NCI-H82 (cell line): Measurements from ENCODE around the gene UBE4A.

Experiments
- DNase-seq: peaks from one replicate; lab custom pipeline; 2025; lab: John Stamatoyannopoulos, UW

UBE4A gene

GRCh38 chr11:118342503-118343161, 16.8 kb upstream of the UBE4A start, which contains the start of gene CD3D:
Gene CD3D (minus strand): TSS chr11:118342705. CDS start chr11:118342607, 98 bp downstream.
- no peak for DNase-seq

GRCh38 chr11:118343248-118343647, 16.2 kb upstream of the UBE4A start:
- DNase-seq = no peak

GRCh38 chr11:118343981-118344515, 15.4 kb upstream of the UBE4A start, which contains the start of gene CD3G:
Gene CD3G (plus strand): TSS chr11:118344344. CDS start chr11:118344424, 80 bp downstream.
- no peak for DNase-seq

- DNase-seq = no peak
These were observed 9.9 kb upstream of the UBE4A start for GRCh38 chr11:118349475-118349874.

- peak; percentile 5 for DNase-seq
These were observed 6.2 kb upstream of the UBE4A start for GRCh38 chr11:118353084-118353710.

GRCh38 chr11:118358071-118358470, 1.3 kb upstream of the UBE4A start:
- no peak for DNase-seq

- DNase-seq = no peak
These were observed 5.7 kb downstream of the UBE4A start for GRCh38 chr11:118364956-118365615.

GRCh38 chr11:118366287-118366686, 6.9 kb downstream of the UBE4A start:
- no peak for DNase-seq

GRCh38 chr11:118370774-118371173, 11.4 kb downstream of the UBE4A start:
- no peak for DNase-seq

GRCh38 chr11:118373263-118373662, 13.9 kb downstream of the UBE4A start:
- no peak for DNase-seq

- no peak for DNase-seq
These were observed 14.5 kb downstream of the UBE4A start for GRCh38 chr11:118373871-118374270.

GRCh38 chr11:118374729-118375128, 15.3 kb downstream of the UBE4A start:
- DNase-seq = no peak

- no peak for DNase-seq
These were observed 16.6 kb downstream of the UBE4A start for GRCh38 chr11:118375978-118376377.

GRCh38 chr11:118379497-118379896, 20.1 kb downstream of the UBE4A start:
- DNase-seq = peak; percentile 59

GRCh38 chr11:118380571-118380970, 21.2 kb downstream of the UBE4A start:
- DNase-seq = peak; percentile 4

GRCh38 chr11:118382954-118383353, 23.6 kb downstream of the UBE4A start:
- no peak for DNase-seq

GRCh38 chr11:118383657-118384056, 24.3 kb downstream of the UBE4A start:
- DNase-seq = no peak

GRCh38 chr11:118396097-118396501, 36.7 kb downstream of the UBE4A start:
- no peak for DNase-seq

- DNase-seq = no peak
These were observed 38.0 kb downstream of the UBE4A start for GRCh38 chr11:118397448-118397847.

- DNase-seq = no peak
These were observed 39.6 kb downstream of the UBE4A start for GRCh38 chr11:118398791-118399559.

- peak; percentile 95 for DNase-seq
These were observed 41.9 kb downstream of the UBE4A start, which contains the start of gene ATP5MG for GRCh38 chr11:118401151-118401879. Gene ATP5MG (plus strand): TSS chr11:118401606. CDS start chr11:118401666, 60 bp downstream.
